ENCODE results near the gene HACD3.
"Not testable (repeated sequence)": the region's sequence is repeated elsewhere in the genome, so short reads cannot be mapped to it uniquely, and the experiment has no call there.

Gene HACD3

GRCh38 chr15:65611888-65612615 lies 81.8 kb downstream of the HACD3 start:
- no peak for DNase-seq (ENCODE audit: low read depth)
- no peak for TF ChIP-seq CTCF (IDR thresholded peaks at IDR 0.05; ENCODE audit: low read depth, low read length, missing control alignments)
- H3K4me3 ChIP-seq (ENCODE audit: low read depth, low read length) = peak overlapping the region; percentile 87

GRCh38 chr15:65612616-65612946 lies 82.3 kb downstream of the HACD3 start:
- no peak overlapping the region for H3K4me3 ChIP-seq (ENCODE audit: low read depth, low read length)
- no peak for DNase-seq (ENCODE audit: low read depth)
- TF ChIP-seq CTCF (IDR thresholded peaks at IDR 0.05; ENCODE audit: low read depth, low read length, missing control alignments) = no peak

GRCh38 chr15:65612949-65613744 lies 82.9 kb downstream of the HACD3 start:
- H3K4me3 ChIP-seq (ENCODE audit: low read depth, low read length) = no peak overlapping the region
- no peak for DNase-seq (ENCODE audit: low read depth)
- TF ChIP-seq CTCF (IDR thresholded peaks at IDR 0.05; ENCODE audit: low read depth, low read length, missing control alignments) = no peak

GRCh38 chr15:65615887-65616286 lies 85.6 kb downstream of the HACD3 start:
- DNase-seq (ENCODE audit: low read depth); H3K4me3 ChIP-seq (ENCODE audit: low read depth, low read length): not testable (repeated sequence)

- TF ChIP-seq CTCF (IDR thresholded peaks at IDR 0.05; ENCODE audit: low read depth, low read length, missing control alignments) = no peak
- no peak overlapping the region for H3K4me3 ChIP-seq (ENCODE audit: low read depth, low read length)
- no peak for DNase-seq (ENCODE audit: low read depth)
These were observed 88.4 kb downstream of the HACD3 start for GRCh38 chr15:65618560-65619109.

- no peak for TF ChIP-seq CTCF (IDR thresholded peaks at IDR 0.05; ENCODE audit: low read depth, low read length, missing control alignments)
- DNase-seq (ENCODE audit: low read depth) = no peak
- H3K4me3 ChIP-seq (ENCODE audit: low read depth, low read length) = no peak overlapping the region
These were observed 89.5 kb downstream of the HACD3 start for GRCh38 chr15:65619626-65620290.

GRCh38 chr15:65620833-65621232 lies 90.6 kb downstream of the HACD3 start:
- DNase-seq (ENCODE audit: low read depth) = no peak
- H3K4me3 ChIP-seq (ENCODE audit: low read depth, low read length) = no peak overlapping the region
- no peak for TF ChIP-seq CTCF (IDR thresholded peaks at IDR 0.05; ENCODE audit: low read depth, low read length, missing control alignments)
